Measurements from ENCODE around the gene GNAO1.

Gene GNAO1

DNA sequence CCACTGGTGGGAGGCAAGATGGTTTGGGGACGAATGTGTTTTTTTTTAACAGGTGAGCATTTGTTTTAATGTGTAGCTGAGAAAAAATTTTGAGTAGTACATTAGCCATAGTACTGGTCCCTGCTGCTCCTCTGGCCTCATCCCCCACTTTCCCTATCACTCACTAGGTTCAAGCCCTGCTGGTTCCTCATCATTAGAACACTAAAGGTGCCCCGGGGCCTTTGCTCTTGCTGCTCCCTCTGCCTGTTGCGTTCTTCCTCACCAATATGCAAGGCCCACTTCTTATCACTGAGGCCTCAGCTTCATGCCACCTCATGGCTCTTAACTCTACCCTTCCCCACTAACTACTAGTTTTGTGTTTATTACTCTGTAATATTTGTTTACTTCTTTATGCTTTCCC, 74.5 kb downstream of the GNAO1 start:
- DNase-seq (ENCODE audit: low read depth): no peak

DNA sequence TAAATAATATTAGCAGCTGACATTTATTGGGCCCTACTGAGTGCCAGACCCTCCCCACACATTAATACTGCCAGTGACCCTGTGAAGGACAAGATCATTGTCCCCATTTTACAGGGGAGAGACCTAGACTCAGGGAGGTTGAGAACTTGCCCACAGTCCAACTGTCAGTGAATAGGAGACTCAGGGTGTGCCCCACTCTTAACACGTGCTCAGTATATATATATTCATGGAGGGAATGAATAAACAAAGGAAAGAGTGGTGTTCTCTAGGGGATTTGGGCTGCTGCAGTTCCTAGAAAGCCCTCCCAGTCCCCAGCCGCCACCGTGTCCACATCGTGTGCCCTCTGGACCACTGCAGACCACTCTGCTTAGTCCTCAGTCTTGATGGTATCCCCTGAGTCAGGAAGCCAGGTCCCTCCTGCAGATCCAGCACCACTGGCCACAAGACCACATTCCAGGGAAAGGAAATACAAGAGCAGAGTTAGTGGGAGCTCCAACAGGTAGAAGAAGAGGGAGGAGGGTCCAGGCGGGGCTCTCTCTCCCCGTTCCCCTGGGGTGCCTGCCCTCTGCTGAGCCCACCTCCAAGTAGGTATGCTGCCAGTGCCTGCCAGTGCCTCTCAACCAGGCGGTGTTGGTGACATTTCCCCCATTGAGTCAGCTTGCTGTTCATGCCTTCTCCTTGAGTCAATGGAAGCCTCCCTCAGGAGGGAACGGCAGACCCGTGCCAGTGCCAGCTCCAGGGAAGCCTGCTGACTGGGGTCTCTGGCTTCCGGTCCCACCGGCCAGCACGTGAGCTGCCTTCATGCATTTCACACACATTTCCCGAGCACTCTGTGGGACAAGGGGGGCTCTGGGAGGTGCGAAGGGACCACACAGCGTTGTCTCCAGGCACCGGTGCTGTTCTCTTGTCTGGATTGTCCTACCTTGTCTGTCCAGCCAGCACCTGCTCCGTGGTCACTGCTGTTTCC, 75.6 kb downstream of the GNAO1 start:
- DNase-seq (ENCODE audit: low read depth): no peak

DNA sequence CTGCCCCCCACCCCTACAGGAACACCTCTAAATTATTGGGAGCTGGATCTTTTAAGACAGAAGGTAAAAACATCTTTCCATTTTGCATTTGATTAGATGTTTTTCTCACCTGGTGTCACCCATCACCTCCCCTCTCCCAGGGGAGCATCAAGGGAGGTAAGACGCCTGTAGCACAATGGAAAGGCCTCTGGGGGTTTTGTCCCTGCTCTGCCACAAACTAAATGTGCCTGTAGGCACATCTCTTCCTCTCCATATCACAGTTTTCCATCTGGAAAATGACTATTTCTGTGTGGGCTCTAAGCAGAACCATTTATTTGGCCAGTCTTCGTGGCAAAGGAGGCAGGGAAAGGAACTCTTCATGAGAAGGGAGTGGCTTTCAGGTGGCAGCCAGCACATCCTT, 76.6 kb downstream of the GNAO1 start:
- no peak for DNase-seq (ENCODE audit: low read depth)

DNA sequence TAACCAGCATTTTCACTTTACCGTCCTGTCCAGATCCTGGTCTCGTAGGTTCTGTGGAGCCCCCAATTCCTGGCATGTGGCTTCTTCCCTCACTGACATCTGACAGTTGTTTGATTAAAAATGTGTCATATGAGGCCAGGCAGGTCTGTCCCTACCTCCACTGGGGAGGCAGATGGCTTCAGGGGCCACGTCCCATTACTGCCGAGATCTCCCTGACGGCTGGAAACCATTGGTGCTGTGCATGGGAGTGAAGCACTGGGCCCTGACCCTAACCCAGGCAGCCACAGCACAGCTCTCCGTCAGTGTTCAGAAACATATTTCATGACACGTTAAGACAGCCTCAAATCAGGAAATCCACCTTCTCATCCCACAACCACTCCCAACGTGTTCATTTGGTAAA, 77.5 kb downstream of the GNAO1 start:
- DNase-seq (ENCODE audit: low read depth): no peak

DNA sequence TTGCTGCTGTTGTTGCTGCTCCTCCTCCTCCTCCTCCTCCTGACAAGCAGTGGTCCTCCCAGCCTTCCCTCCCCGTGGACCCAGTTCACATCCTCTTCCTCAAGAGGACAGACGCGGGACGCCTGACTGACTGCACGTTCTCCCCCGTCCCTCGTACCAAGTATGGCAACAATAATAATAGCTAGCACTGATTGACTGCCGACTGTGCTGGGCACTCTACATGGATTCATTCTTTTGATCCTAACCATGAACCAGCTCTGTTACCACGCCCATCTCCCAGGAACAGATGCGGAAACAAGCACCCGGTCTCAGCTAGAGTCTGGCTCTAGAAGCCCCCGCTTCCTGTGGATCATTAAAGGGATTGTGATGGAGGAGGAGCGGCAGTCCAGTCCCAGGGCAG, 78.0 kb downstream of the GNAO1 start:
- DNase-seq (ENCODE audit: low read depth): no peak

DNA sequence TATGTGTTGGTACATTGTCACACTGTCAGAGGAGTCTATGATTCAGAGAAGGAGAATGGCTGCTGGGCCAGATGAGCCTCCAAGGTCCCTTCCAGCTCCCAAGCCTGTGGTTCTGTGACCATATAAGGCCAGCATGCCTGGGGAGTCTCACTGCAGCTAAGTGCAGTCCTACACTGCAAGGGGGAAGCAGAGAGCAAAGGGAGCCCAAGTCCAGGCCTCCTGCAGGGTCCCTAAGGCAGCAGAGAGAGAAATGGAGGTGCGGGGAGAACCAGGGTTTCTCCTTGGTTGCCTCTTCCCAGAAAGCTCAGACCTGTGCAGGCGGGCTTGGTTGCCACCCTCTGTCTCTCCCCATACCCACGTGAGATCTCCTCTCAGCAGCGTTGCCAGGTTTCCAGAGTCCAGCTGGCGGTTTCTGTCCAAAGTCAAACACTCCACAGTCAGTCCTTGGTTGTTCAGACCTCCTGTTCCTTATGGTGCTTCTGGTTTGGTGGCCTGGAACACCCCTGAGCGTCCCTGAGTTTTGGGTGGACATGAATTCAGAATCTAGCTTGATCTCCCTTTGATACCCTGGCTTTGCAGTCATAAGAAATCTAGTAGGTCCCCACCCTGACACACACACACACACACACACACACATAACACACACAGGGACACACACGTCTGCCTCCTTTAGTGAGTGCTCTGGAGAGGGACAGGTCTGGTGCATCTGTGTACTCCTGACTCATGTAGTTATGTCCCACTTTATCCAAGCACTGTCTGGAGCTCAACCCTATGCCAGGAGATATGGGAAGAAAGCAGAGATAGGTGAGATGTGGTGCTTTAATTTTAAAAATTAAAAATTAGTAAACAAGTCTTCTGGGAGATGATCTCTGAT, 78.8 kb downstream of the GNAO1 start:
- DNase-seq (ENCODE audit: low read depth): no peak

DNA sequence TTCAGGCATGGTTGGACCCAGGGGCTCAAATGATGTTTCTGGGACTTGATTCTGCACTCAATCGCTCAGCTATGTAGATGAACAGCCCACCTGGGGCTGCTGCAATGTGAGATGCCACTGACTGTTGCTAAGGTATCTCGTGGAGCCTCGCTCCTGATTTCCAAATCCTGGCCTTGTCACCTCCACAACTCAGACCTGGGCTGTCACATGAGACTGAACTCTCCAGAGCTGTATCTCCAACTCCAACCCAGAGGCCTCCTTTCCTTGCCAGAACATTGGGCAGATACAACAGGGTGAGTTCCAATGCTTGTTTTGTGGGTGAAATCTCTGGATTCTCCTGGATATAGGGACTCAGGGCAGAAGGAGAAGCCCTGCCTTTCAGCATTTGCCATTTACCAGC, 79.5 kb downstream of the GNAO1 start:
- no peak for DNase-seq (ENCODE audit: low read depth)

DNA sequence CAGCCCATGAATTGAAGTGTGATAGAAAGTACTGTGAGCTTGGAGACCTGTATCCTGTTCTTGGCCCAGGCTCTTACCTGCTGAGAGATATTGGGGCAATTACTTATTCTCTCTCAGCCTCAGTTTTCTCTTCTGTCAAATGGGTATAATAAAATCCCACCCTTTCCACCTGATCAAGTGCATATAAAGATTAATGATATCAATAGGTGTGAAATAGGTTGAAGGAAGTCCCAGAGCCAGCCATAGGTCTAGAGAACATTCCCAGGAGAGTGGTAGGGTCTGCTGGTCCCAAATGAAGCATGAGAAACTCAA, 81.2 kb downstream of the GNAO1 start:
- no peak for DNase-seq (ENCODE audit: low read depth)

DNA sequence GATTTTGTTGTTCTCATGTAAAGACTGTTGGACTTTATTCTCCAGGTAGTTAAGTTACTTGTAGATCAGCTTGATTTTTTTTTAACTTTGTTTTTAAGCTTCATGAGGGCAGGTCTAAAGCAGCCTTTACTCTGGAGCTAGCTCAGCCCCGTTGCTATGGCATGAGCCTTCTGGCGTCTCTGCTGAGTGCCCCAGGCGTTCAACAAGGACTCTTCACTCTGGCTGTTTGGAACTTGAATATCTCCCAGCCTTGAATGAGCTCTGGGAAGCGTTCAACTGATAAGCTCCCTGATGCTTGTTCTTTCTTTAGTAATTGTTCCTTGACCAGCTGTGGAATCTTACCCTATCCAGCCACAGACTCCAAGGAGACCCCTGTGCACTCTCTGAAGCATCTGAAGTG, 82.3 kb downstream of the GNAO1 start:
- DNase-seq (ENCODE audit: low read depth): no peak

DNA sequence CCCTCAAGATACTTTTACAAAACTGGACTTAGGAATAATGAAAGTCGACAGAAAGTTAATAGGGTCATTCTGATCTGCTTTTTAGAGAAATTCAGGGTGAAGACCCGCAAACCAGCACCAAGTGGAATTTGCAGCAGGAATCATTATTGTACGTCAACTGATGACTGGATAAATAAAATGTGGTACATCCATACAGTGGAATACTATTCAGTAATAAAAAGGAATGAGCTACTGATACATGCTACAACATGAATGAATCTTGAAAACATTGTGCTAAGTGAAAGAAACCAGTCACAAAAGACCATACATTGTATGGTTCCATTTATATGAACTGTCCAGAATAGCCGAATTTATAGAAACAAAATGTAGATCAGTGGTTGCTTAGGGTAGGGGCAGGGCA, 83.1 kb downstream of the GNAO1 start:
- no peak for DNase-seq (ENCODE audit: low read depth)

DNA sequence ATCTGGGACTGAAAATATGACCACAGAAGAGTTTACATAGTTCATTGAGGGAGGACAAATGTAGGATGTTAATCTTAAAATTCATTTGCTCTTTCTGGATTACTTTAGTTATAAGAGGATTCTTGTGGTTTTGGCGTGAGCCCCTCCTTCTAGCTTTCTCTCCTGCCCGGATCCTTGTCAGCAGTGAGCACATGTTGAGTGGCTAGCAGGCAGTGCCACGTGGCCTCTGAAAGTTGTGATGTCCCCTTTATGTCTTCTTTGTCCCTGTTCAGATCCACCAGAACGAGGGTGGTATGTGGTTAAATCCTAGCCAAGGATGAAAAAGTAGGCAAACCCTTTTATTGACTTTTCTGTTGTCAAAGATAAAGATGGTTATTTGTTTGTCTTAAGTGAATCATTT, 83.8 kb downstream of the GNAO1 start:
- DNase-seq (ENCODE audit: low read depth): no peak

DNA sequence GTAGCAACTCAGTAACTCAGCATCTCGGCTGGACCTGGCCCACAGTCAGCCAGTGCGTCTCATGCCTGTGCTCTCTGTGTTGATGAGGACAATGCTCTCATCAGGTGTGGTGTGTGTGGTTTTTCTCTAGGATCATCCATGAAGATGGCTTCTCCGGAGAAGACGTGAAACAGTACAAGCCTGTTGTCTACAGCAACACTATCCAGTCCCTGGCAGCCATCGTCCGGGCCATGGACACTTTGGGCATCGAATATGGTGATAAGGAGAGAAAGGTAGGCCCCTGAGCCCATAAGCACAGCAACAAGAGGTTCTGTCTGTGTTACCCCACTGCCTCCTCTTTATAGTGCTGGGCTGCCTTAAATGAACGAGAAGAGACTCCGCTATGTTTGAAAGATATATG, 84.5 kb downstream of the GNAO1 start:
- DNase-seq (ENCODE audit: low read depth): no peak

DNA sequence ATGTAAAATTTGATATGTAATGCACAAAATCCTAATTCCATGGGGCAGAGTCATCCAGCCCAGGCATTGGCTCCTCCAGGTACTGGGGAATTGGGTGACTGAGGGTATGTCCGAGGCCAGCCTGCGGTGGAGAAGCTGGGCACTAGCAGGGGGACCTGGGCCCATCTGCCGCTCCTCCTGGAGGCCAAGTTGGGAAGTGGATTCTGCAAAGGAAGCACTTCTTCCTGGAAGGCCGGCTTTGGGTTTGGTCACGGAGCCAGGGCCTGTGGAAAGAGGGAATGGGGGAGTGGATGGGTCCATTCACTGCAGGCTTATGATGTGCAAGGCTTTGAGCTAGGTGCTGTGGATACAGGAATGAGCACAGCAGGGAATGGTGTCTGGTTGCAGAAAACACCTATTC, 85.8 kb downstream of the GNAO1 start:
- DNase-seq (ENCODE audit: low read depth): no peak

DNA sequence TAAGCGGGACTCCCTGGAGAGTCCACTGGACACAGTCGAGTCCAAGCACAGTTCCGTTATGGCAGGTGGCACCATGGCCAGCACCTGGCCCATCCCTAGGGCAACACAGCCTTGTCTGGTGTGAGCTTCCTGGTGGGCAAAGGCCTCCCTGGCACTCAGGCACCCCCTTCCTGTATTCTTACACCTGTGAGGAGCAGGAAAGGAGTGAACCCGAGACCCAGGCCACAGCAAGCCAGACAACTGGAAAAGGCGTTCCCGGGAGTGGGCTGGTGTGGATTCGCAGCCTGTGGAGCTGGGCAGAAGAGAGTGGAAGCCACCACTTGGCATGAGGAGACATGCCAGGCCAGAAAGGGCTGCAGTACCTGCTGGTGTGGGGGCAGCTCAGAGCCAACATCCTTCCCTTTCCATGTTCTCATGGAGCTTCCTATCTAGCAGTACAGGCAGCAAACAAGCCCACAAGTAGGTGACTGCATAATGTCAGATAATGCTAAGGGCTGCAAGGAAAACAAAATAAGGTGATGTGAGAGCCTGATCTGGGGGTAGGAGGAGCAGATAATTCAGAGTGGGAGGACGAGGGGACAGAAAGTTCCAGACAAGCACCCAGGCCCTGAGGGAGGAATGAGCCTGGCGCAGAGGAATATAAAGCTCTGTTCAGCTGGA, 87.0 kb downstream of the GNAO1 start:
- no peak for DNase-seq (ENCODE audit: low read depth)

DNA sequence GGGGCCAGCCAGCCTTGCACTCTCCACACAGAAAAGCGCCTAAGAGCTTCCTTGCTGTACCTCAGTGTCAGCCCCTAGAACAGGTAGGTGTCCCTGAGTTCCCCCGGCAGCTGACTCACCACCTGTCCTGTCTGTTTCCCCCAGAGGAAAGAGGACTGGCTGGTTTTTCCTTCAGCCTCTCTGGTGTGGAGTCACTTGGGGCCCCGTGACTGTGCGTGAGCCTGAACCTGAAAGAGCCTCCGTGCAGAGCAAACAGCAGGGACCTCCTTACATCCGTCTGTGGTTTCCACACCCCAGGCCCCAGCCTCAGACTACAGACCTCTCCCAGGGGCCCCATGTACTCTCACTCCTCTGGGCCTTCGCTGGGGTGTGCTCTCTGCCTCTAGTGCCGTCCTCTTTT, 87.8 kb downstream of the GNAO1 start:
- peak; percentile 19 for DNase-seq (ENCODE audit: low read depth)

DNA sequence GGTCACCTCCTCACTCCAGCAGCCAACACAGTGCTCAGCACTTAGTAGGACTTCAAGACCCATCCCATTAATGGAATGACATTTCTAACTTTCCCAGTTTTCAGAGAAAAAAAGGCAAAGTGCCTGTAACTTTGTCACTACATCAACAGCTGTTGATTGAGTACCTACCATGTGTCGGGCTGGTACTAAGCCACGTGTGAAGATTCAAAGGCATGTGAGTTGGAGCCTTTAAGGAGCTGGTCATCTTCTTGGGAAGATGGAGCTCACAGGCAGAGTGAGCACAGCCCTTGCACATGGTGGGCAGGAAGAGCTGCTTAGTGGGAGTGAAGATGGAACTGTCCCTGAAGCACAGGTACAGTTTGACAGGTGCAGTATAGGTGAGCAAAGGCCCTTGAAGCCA, 88.6 kb downstream of the GNAO1 start:
- no peak for DNase-seq (ENCODE audit: low read depth)

DNA sequence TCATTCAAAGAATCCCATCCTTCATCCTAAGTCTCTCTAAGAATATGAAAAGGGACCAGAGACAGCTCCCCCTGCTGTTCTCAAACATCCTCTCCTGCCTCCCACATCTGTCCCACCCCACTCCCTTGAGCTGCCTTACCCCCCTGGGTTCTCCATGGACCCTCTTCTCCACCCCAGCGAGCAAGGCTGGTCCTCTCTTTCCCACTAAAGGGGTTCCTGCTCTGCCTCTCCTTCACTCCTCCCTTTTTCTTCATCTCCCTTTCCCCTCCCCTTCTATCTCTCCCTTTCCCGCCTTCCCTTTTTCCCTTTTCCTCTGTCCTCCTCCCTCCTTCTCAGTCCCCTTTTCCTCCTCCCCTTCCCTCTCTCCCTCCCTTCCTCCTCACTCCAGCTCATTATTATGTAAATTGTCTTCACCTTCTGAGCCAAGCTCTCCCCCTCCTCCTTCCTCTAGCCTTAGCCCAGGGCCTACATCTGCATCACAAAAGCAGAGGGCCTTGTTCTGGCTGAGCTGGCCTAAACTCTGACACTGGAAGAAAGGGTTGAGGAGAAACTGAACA, 90.0 kb downstream of the GNAO1 start:
- no peak for DNase-seq (ENCODE audit: low read depth)

DNA sequence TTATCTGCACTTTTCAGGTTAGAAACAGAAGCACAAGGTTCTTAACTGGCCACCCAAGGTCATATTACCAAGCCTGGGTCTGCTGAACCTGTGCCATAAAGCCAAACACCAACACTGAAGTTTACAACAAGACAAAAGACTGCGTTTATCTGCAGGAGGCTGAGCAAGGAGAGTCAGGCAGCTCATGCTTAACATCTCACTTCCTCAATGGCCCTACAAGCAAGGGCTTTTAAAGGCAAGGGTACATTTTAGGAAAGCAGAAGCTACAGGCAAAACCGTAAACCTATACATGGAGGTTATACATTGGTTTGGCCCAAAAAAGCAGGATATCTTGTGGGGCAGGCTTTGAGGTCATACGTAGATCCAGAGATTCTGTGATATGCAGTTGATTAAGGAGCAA, 91.2 kb downstream of the GNAO1 start:
- DNase-seq (ENCODE audit: low read depth): no peak

DNA sequence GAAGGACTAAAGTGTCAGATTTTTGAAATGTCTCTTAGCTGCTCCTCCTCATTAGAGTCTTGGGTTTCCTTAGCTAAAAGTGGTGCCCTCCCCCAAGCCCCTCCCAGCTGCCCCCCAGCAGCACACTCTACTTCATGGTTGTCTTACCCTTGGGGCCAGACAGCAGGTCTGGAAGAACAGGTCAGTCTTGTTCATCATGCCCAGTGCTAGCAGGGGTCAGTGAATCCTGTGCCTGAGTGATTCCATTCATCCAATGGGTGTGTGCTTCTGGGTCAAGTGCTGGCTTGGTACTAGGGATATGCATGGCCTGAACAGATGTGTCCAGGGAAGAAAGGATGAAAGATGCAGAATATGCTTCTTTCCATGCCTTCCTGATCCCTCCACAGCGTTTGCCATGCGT, 93.2 kb downstream of the GNAO1 start:
- DNase-seq (ENCODE audit: low read depth): no peak

DNA sequence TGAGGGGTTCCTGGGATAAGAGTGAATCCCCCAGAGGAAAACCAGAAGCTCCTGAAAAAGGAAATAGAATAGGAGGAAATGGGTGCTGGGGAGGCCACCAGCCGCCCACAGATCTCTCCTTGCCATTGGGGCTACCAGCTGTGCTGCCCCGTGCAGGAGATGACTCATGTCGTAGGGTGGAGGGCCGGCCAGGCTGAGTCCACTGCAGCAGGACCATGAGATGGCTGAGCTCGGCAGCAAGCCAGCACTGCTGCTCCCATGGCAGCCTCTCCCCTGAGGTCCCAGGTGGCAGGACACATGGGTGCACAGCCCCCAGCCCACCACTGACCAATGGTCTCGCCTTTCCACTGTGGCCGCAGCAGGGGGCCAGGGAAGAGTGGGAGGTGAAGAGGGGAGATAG, 95.5 kb downstream of the GNAO1 start:
- no peak for DNase-seq (ENCODE audit: low read depth)

DNA sequence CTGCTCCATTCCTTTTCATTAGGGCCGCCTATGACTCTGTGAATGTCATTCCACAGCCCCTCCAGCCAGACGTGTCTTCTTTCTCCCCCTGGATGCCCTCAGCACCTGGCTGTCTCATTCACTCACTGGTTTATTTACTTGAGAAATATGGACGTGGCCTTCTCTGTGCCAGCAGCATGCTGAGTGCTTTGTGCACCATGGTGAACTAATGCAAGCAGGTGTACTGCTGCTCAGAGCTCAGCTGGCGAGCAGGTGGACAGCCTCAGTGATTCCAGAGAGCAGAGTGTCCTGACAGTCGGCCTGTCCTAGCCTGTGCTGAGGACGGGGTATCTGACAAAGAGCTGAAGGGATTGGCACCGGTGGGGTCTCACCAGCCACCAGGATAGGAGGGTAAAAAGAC, 96.7 kb downstream of the GNAO1 start:
- no peak for DNase-seq (ENCODE audit: low read depth)

DNA sequence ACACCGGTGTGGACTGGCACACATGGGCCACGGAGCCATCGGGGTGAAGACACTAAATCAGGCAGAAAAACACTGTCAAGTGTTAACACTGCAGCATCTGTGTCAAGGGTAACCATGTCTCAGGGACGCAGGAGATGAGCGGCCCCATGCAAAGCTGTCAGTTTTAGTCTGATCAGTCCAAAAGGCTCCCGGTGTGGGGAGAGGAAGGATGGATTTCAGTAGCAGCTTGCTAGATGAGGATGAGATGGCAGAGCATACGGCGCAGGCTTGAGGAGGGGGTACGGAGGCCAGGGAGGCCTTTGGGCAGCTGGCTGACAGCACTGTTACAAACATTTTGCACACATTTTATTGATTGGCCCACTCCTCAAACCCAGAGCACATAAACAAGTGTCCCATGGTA, 98.1 kb downstream of the GNAO1 start:
- no peak for DNase-seq (ENCODE audit: low read depth)

DNA sequence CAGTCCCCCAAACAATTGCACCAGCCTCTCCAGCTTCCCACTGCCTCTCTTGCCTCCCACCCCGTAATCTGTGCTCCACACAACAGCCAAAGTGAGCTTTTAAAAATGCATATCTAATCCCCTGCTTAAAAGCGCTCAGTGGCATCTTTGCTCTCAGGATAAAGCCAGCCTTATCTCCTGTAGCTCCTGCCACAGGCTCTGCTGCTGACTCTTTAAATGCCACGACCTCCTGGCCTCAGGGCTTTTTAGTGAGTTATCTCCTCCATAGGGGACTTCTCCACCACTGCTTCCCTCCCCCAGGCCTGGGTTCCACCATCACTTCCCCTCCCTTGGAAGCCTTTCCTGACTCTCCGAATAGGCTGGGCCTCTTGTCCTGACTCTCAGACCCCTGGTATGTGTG, 98.6 kb downstream of the GNAO1 start:
- DNase-seq (ENCODE audit: low read depth): no peak
